Testis (tissue), 3 donors: Measurements from ENCODE around the gene C5. TPM values are rescaled to one million over a fixed set of nuclear protein-coding genes. Genes with fewer than 3 reads are reported as not detected.

Experiments used
- DNase-seq: peaks from one replicate; pipeline ENCODE4 v3.0.0-alpha.2; 2019
- H3K27ac ChIP-seq, 2 donors: fragments of 200-600 bp; sonication (generic); one replicate each; pipeline ENCODE4 v1.5.1; 2019
- H3K27me3 ChIP-seq: fragments of 200-600 bp; sonication (generic); one replicate; pipeline ENCODE4 v1.5.1; 2019
- H3K36me3 ChIP-seq: fragments of 200-600 bp; sonication (generic); one replicate; pipeline ENCODE4 v1.5.1; 2017; ENCODE audit warnings: low read depth; ENCODE audit errors: missing control alignments
- H3K4me1 ChIP-seq: fragments of 200-600 bp; sonication (generic); one replicate; pipeline ENCODE4 v1.5.1; 2019
- H3K4me3 ChIP-seq, 2 donors: fragments of 200-600 bp; sonication (generic); one replicate each; pipeline ENCODE4 v1.5.1; 2017 to 2019
- H3K9me3 ChIP-seq: fragments of 200-600 bp; sonication (generic); one replicate; pipeline ENCODE4 v1.5.1; 2017
- CTCF ChIP-seq, 3 experiments: fragments of 450-650 bp in 2 of 3; fragments of 200-600 bp in 1 of 3; sonication (generic) in 1 of 3; IDR thresholded peaks; one replicate each; pipeline ENCODE4 v1.5.1; 2016 to 2019; ENCODE audit warnings: antibody characterized with exemption in 3 of 3, mild to moderate bottlenecking in 2 of 3, moderate library complexity in 1 of 3
- POLR2A ChIP-seq: fragments of 450-650 bp; IDR thresholded peaks from one replicate; pipeline ENCODE4 v1.6.1; 2017; ENCODE audit warnings: antibody characterized with exemption, mild to moderate bottlenecking, moderate library complexity
- WGBS, 2 donors: methylation state at CpG; one replicate each; pipeline ENCODE4 v1.1.5; 2018; 5-methylcytosine and 5-hydroxymethylcytosine counted together
- intact Hi-C: fragments of 100-400 bp; cut with DNase I; formaldehyde crosslinking; loops from one replicate; pipeline ENCODE4 v1.15.1; 2023; ENCODE audit warnings: low total_unique reads
- polyA plus RNA-seq: library from polyadenylated mRNA; stranded (reverse); fragments of 350-450 nt; fragmentation: Illumina TruSeq; extraction: RNeasy Lipid Tissue Mini Kit (QIAGEN cat#74804); gene quantifications from one replicate; pipeline ENCODE4 v1.2.3, GENCODE V29; 2014; ENCODE audit warnings: low read depth, low replicate concordance; ENCODE audit not compliant: insufficient read depth
- total RNA-seq, 2 donors: library from RNA; depleted of rRNA; stranded (reverse); fragments of >200 nt; gene quantifications; one replicate each; pipeline ENCODE4 v1.2.3, GENCODE V29; 2016

Gene C5
- total and polyA plus RNA-seq, 3 donors from 2014 or later, result 3.2 to 8.0 (median 5.1) TPM

GRCh38 chr9:120980951-120981350 lies 69.1 kb downstream of the C5 start:
- H3K4me3 ChIP-seq, result no peak overlapping the region
- DNase-seq, result no peak
- intact Hi-C loops, result no loop called here
- H3K27me3 ChIP-seq, result no peaks in the 10 kb centered on the region
- H3K27ac ChIP-seq, result no peak overlapping the region
- H3K4me1 ChIP-seq, result peaks cover 10% of the 10 kb centered on the region
- TF ChIP-seq CTCF (IDR thresholded peaks at IDR 0.05) (no peak), POLR2A (no peak)
- WGBS, 2 donors, result 54 to 72% methylated on average over 3 of the region's 3 CpGs
- H3K36me3 ChIP-seq, result no peaks in the 10 kb centered on the region
- no peaks in the 10 kb centered on the region for H3K9me3 ChIP-seq

- no peak overlapping the region for H3K27ac ChIP-seq
- no peak for DNase-seq
- TF ChIP-seq POLR2A, result no peak
- no peak for TF ChIP-seq CTCF (IDR thresholded peaks at IDR 0.05)
- H3K4me1 ChIP-seq, result peaks cover 10% of the 10 kb centered on the region
- H3K36me3 ChIP-seq, result no peaks in the 10 kb centered on the region
- no peak overlapping the region for H3K4me3 ChIP-seq
- no peaks in the 10 kb centered on the region for H3K27me3 ChIP-seq
- WGBS, 2 donors, result 78 to 82% methylated on average over 8 of the region's 8 CpGs
- no peaks in the 10 kb centered on the region for H3K9me3 ChIP-seq
- intact Hi-C loops, result no loop called here
These were observed 70.3 kb downstream of the C5 start for GRCh38 chr9:120979797-120980196.

GRCh38 chr9:120978987-120979386 lies 71.1 kb downstream of the C5 start:
- 78 to 85% methylated on average over 3 of the region's 3 CpGs for WGBS, 2 donors

GRCh38 chr9:120977321-120977720 lies 72.8 kb downstream of the C5 start:
- 0 to 81% methylated on average over 1 of the region's 1 CpG for WGBS, 2 donors
- Histone ChIP-seq H3K9me3 (no peaks in the 10 kb centered on the region), H3K27me3 (no peaks in the 10 kb centered on the region), H3K27ac (no peak overlapping the region), H3K4me3 (no peak overlapping the region), H3K4me1 (peaks cover 7% of the 10 kb centered on the region), H3K36me3 (no peaks in the 10 kb centered on the region)
- DNase-seq, result no peak
- intact Hi-C loops, result no loop called here
- no peak for TF ChIP-seq POLR2A
- TF ChIP-seq CTCF (IDR thresholded peaks at IDR 0.05), result no peak

More at GRCh38 chr9:120978987-120979386, 71.1 kb downstream of the C5 start:
- Histone ChIP-seq H3K36me3 (no peaks in the 10 kb centered on the region), H3K27ac (no peak overlapping the region), H3K27me3 (no peaks in the 10 kb centered on the region), H3K4me3 (no peak overlapping the region), H3K9me3 (no peaks in the 10 kb centered on the region), H3K4me1 (peaks cover 14% of the 10 kb centered on the region)
- intact Hi-C loops, result no loop called here
- DNase-seq, result no peak
- TF ChIP-seq POLR2A, result no peak

GRCh38 chr9:120974921-120975320 lies 75.2 kb downstream of the C5 start:
- no peaks in the 10 kb centered on the region for H3K27me3 ChIP-seq
- no peaks in the 10 kb centered on the region for H3K9me3 ChIP-seq
- peak overlapping the region in 1 of 2 donors; percentile 63 for H3K27ac ChIP-seq
- no peaks in the 10 kb centered on the region for H3K36me3 ChIP-seq
- no peak for DNase-seq
- WGBS, 2 donors, result 50 to 76% methylated on average over 1 of the region's 1 CpG
- TF ChIP-seq CTCF (IDR thresholded peaks at IDR 0.05) (no peak), POLR2A (no peak)
- intact Hi-C loops, result no loop called here
- no peak overlapping the region for H3K4me3 ChIP-seq
- H3K4me1 ChIP-seq, result peaks cover 7% of the 10 kb centered on the region
